Endometrium (tissue), 2 donors: ENCODE data around the gene PACS1.

Source experiments
- FAIRE-seq: peaks from 2 replicates; lab custom pipeline; 2012; peaks lifted over from hg19 to GRCh38; lab: Jason Lieb, UNC
- donor health status: control.
- donor health status: control.

The PACS1 gene

GRCh38 chr11:66143264-66143566, 73.1 kb downstream of the PACS1 start:
- FAIRE-seq = no peak

GRCh38 chr11:66143996-66144678, 74.1 kb downstream of the PACS1 start:
- no peak for FAIRE-seq

GRCh38 chr11:66146074-66146473, 76.0 kb downstream of the PACS1 start:
- FAIRE-seq = no peak

GRCh38 chr11:66146940-66147339, 76.9 kb downstream of the PACS1 start:
- no peak for FAIRE-seq

- no peak for FAIRE-seq
Observed at GRCh38 chr11:66150140-66150539, 80.1 kb downstream of the PACS1 start.

GRCh38 chr11:66150725-66151124, 80.7 kb downstream of the PACS1 start:
- no peak for FAIRE-seq

- no peak for FAIRE-seq
Observed at GRCh38 chr11:66151273-66151672, 81.2 kb downstream of the PACS1 start.

- FAIRE-seq = no peak
Observed at GRCh38 chr11:66154109-66154508, 84.0 kb downstream of the PACS1 start.

GRCh38 chr11:66155387-66156073, 85.5 kb downstream of the PACS1 start:
- no peak for FAIRE-seq

GRCh38 chr11:66157182-66157864, 87.3 kb downstream of the PACS1 start:
- FAIRE-seq = no peak

- FAIRE-seq = no peak
Observed at GRCh38 chr11:66158156-66158555, 88.1 kb downstream of the PACS1 start.

GRCh38 chr11:66159324-66159984, 89.4 kb downstream of the PACS1 start:
- no peak for FAIRE-seq

- no peak for FAIRE-seq
Observed at GRCh38 chr11:66160709-66161108, 90.6 kb downstream of the PACS1 start.

GRCh38 chr11:66168289-66168688, 98.2 kb downstream of the PACS1 start:
- FAIRE-seq = no peak

- no peak for FAIRE-seq
Observed at GRCh38 chr11:66172146-66172545, 102.1 kb downstream of the PACS1 start.

- no peak for FAIRE-seq
Observed at GRCh38 chr11:66176650-66177049, 106.6 kb downstream of the PACS1 start.

- no peak for FAIRE-seq
Observed at GRCh38 chr11:66178183-66178582, 108.1 kb downstream of the PACS1 start.

GRCh38 chr11:66178871-66179270, 108.8 kb downstream of the PACS1 start:
- no peak for FAIRE-seq

GRCh38 chr11:66181632-66182315, 111.7 kb downstream of the PACS1 start:
- FAIRE-seq = no peak

- FAIRE-seq = no peak
Observed at GRCh38 chr11:66183494-66184048, 113.5 kb downstream of the PACS1 start.

GRCh38 chr11:66184728-66185127, 114.7 kb downstream of the PACS1 start:
- FAIRE-seq = no peak

- FAIRE-seq = no peak
Observed at GRCh38 chr11:66186470-66186869, 116.4 kb downstream of the PACS1 start.
